ENCODE data around the gene SLC13A1.

DNA sequence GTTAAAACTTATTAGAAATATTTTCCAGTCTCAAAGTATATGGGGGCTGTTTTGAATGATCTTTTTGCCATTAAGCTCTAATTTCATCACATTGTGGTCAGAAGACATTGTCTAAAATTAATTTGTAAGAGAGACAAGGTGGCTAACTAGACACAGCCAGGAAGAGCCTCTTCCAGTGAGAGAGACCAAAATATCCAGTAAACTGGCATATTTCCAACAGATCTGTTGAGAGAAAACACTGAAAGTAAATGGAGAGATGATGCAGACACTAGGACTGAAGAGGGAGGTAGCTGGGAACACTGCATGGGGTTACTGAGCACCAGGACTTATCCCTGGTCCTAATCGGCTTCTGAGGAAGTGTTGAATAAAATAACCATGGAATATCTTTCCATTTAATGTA, 102.8 kb downstream of the SLC13A1 start:
- no peak for TF ChIP-seq CTCF (IDR thresholded peaks at IDR 0.05 in 4 of 5, conservative IDR thresholded peaks at IDR 0.05 in 1 of 5)
- no peak for TF ChIP-seq POLR2A (IDR thresholded peaks at IDR 0.05)
